Epithelial cell of esophagus (primary cell): Measurements from ENCODE around the gene DACH1.

Experiments
- DNase-seq: peaks from one replicate; pipeline ENCODE4 v3.0.0; 2010; ENCODE audit warnings: low read depth
- H3K4me3 ChIP-seq: 2 replicates; pipeline ENCODE4 v1.5.1; 2011; ENCODE audit warnings: mild to moderate bottlenecking, low read length, control low read depth
- TF ChIP-seq, protein P1 (sequence below): IDR thresholded peaks from 2 replicates; pipeline ENCODE4 v1.5.1; 2011; ENCODE audit warnings: low read depth, mild to moderate bottlenecking, low read length, control low read depth, inconsistent platforms; ENCODE audit not compliant: insufficient read depth; ENCODE audit errors: missing control alignments

DACH1 gene

GRCh38 chr13:71830736-71831135 is 36.3 kb downstream of the DACH1 start:
- TF ChIP-seq, protein P1, sequence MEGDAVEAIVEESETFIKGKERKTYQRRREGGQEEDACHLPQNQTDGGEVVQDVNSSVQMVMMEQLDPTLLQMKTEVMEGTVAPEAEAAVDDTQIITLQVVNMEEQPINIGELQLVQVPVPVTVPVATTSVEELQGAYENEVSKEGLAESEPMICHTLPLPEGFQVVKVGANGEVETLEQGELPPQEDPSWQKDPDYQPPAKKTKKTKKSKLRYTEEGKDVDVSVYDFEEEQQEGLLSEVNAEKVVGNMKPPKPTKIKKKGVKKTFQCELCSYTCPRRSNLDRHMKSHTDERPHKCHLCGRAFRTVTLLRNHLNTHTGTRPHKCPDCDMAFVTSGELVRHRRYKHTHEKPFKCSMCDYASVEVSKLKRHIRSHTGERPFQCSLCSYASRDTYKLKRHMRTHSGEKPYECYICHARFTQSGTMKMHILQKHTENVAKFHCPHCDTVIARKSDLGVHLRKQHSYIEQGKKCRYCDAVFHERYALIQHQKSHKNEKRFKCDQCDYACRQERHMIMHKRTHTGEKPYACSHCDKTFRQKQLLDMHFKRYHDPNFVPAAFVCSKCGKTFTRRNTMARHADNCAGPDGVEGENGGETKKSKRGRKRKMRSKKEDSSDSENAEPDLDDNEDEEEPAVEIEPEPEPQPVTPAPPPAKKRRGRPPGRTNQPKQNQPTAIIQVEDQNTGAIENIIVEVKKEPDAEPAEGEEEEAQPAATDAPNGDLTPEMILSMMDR: no peak
- H3K4me3 ChIP-seq: no peak overlapping the region
- no peak for DNase-seq

- TF ChIP-seq, protein P1: no peak
- H3K4me3 ChIP-seq: no peak overlapping the region
- no peak for DNase-seq
Measured at GRCh38 chr13:71830323-71830722, 36.7 kb downstream of the DACH1 start.

DNA sequence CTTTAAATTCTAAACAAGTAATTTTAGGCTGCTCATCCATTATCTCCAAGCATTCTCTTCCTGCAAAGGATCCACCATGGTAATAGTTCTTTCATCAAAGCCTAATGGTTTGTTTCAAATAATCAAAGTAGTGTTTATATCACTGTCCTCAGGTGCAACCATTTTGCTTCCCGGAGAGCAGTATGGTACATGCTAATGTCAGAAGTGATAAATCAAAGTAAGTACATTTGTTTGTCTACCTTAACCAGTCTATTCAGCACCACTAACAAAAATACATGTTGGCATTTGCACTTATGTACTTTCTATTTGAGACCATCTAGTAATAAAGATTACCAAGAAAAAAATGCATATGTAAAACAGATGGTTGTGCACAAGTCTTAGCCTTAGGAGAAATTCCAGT is 37.5 kb downstream of the DACH1 start:
- DNase-seq: no peak
- no peak overlapping the region for H3K4me3 ChIP-seq
- TF ChIP-seq, protein P1: no peak

- no peak overlapping the region for H3K4me3 ChIP-seq
- no peak for DNase-seq
- TF ChIP-seq, protein P1: no peak
Measured at GRCh38 chr13:71828564-71828963, 38.4 kb downstream of the DACH1 start.

GRCh38 chr13:71828117-71828516 is 38.9 kb downstream of the DACH1 start:
- no peak for DNase-seq
- H3K4me3 ChIP-seq: no peak overlapping the region
- TF ChIP-seq, protein P1: no peak

DNA sequence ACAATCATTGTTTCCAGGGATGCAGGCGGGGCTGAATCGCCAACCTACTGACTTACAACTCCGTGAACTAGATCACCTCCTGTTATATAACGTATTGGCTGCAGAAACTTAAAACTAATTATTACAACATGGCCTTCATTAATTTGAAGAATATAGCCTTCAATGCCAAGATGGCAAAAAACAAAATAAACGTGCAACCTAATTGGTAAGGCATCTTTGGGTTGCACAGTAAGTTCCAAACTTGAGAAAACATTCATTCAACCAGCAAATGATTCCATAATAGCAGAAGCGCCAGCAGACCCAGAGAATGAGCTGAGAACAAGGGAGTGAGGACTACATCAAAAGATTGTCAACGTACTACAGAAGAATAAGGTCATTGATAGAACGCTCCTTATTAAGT is 39.8 kb downstream of the DACH1 start:
- DNase-seq: no peak
- H3K4me3 ChIP-seq: no peak overlapping the region
- TF ChIP-seq, protein P1: no peak

GRCh38 chr13:71820699-71821098 is 46.3 kb downstream of the DACH1 start:
- no peak overlapping the region for H3K4me3 ChIP-seq
- TF ChIP-seq, protein P1: no peak
- no peak for DNase-seq
